Lower leg skin (tissue), 4 donors: ENCODE measurements around the gene SLC29A1. TPM values are rescaled to one million over a fixed set of nuclear protein-coding genes. Genes with fewer than 3 reads are reported as not detected.

ENCODE experiments used
- DNase-seq, 2 donors: peaks; one replicate each; pipeline ENCODE4 v3.0.0-alpha.2; 2019; ENCODE audit warnings: low spot score in 2 of 2
- H3K4me3 ChIP-seq: fragments of 200-600 bp; sonication (generic); 2 replicates; pipeline ENCODE4 v1.5.1; 2017; ENCODE audit warnings: mild to moderate bottlenecking, low read depth; ENCODE audit not compliant: poor library complexity, severe bottlenecking
- POLR2A ChIP-seq, 2 donors: fragments of 450-650 bp; IDR thresholded peaks; one replicate each; pipeline ENCODE4 v1.6.1; 2016 to 2017; ENCODE audit warnings: antibody characterized with exemption in 2 of 2, mild to moderate bottlenecking in 1 of 2, moderate library complexity in 1 of 2
- WGBS, 2 donors: methylation state at CpG; one replicate each; pipeline ENCODE4 v1.1.5; 2018; 5-methylcytosine and 5-hydroxymethylcytosine counted together
- intact Hi-C: fragments of 100-400 bp; cut with DNase I; formaldehyde crosslinking; loops from one replicate; pipeline ENCODE4 v1.15.0; 2023; ENCODE audit warnings: low total_unique reads
- total RNA-seq, 4 donors: library from RNA; depleted of rRNA; stranded (reverse); fragments of >200 nt; gene quantifications; one replicate each; pipeline ENCODE4 v1.1.0, GENCODE V29; 2016
- TF ChIP-seq, protein P1 (sequence below), 3 donors: fragments of 450-650 bp; IDR thresholded peaks; one replicate each; pipeline ENCODE4 v1.5.1; 2016; ENCODE audit warnings: antibody characterized with exemption in 3 of 3, mild to moderate bottlenecking in 3 of 3, moderate library complexity in 2 of 3

Gene SLC29A1
- total RNA-seq, 4 donors from 2014 or later = 54.6 to 86.4 (median 82.5) TPM

DNA sequence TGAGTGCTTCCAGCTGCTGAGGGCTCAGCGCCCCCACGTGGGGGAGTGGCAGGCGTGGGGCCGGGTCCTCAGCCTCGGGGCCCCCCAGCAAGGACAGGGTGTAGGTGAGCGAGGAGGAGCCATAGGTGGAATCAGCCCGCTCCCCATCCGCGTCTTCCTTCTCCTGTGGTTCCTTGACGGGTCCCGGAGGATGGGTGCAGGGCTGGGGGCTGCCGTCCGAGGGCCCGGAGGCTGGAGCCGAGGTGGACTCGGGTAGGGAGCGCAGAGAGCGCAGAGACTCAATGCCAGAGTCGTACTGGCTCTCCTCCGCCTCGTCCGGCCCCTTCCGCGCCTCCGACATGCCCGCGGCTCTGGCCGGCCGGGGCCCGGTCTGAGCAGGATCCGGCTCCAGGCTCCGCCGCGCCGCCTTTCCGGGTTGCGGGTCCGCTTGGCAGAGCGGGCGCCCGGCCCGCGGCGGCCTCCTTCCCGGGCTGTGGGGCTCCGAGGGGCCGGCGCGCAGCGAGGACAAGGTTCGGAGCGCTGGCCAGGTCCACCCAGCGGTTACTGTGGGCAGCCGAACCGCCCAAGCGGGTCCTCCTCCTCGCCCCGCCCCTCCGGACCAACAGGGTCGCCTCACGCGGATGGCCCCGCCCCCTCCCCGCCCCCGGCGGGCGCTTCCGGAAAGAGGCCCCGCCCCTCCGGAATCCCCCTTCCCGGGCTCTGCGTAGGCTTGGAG lies 41.8 kb downstream of the SLC29A1 start, which contains the start of gene NFKBIE:
Gene NFKBIE, minus strand, starts transcription at position 545 of the 715 bp plus-strand sequence. Its CDS starts 205 bp downstream, at position 340.
- intact Hi-C loops = no loop called here
- 0 to 1% methylated on average over 33 to 44 of the region's 72 CpGs for WGBS, 2 donors
- DNase-seq = peak; percentile 92 to 98
- TF ChIP-seq, protein P1, sequence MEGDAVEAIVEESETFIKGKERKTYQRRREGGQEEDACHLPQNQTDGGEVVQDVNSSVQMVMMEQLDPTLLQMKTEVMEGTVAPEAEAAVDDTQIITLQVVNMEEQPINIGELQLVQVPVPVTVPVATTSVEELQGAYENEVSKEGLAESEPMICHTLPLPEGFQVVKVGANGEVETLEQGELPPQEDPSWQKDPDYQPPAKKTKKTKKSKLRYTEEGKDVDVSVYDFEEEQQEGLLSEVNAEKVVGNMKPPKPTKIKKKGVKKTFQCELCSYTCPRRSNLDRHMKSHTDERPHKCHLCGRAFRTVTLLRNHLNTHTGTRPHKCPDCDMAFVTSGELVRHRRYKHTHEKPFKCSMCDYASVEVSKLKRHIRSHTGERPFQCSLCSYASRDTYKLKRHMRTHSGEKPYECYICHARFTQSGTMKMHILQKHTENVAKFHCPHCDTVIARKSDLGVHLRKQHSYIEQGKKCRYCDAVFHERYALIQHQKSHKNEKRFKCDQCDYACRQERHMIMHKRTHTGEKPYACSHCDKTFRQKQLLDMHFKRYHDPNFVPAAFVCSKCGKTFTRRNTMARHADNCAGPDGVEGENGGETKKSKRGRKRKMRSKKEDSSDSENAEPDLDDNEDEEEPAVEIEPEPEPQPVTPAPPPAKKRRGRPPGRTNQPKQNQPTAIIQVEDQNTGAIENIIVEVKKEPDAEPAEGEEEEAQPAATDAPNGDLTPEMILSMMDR (IDR thresholded peaks at IDR 0.05) = no peak
- peak in 1 of 2 donors; percentile 14 for TF ChIP-seq POLR2A (IDR thresholded peaks at IDR 0.05)
- peak within 1 kb of the TSS; percentile 57 for H3K4me3 ChIP-seq

DNA sequence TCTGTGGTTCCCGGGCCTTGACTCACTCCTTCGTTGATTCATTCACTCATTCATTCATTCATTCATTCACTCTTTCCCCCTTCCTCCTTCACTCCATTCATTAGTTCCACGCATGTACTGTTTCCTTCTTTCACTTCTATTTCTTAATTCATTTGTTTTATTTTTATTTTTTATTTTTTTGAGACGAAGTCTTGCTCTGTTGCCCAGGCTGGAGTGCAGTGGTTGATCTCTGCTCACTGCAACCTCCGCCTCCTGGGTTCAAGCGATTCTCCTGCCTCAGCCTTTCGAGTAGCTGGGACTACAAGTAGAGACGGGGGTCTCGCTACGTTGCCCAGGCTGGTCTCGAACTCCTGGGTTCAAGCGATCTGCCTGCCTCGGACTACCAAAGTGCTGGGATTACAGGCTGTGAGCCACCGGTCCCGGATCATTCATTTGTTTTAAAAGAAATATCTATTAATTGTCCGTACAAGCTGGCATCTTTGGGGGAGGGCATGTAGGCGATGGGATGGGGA lies 42.4 kb downstream of the SLC29A1 start:
- 64 to 69% methylated on average over 17 of the region's 17 CpGs for WGBS, 2 donors
- H3K4me3 ChIP-seq = no peak overlapping the region
- TF ChIP-seq, protein P1 (IDR thresholded peaks at IDR 0.05) = no peak
- TF ChIP-seq POLR2A (IDR thresholded peaks at IDR 0.05) = no peak
- intact Hi-C loops = no loop called here
- DNase-seq = no peak

DNA sequence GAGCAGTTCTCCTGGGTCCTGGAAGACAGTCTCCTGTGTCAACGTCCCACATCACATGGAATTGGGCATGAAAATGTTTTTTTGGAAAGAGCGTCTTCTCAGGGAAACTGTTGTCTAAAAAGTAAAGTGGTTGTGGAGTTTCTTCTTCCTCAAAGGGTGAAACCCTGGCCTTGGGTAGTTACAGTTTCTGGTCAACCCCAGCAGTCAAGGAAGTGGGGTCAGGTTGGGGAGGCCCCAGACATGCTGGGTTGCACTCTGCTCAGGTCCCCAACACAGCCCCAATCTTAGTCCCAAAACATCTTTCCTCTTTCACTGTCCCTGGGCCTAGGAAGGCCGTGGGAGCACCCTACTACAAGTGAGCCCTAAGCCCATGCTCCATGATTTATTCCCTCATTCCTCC lies 43.0 kb downstream of the SLC29A1 start:
- TF ChIP-seq, protein P1 (IDR thresholded peaks at IDR 0.05) = no peak
- no peak for TF ChIP-seq POLR2A (IDR thresholded peaks at IDR 0.05)
- intact Hi-C loops = no loop called here
- 77 to 81% methylated on average over 3 of the region's 3 CpGs for WGBS, 2 donors

DNA sequence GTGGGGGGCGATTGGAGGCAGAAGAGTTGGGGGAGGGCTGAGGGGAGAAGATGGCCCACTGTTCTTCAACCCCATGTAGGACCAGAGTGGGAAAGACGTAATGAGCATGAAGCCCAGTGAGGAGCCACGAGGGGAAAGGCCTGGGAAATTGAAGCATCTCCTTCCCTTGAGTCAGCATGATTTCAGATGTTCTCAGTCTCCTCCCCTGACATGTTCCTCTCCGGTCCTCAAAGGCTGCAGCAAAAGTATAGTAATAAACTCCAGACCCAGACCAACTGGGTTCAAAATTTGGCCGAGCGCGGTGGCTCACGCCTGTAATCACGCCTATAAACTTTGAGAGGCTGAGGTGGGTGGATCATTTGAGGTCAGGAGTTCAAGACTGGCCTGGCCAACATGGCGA lies 43.9 kb downstream of the SLC29A1 start:
- TF ChIP-seq POLR2A (IDR thresholded peaks at IDR 0.05) = no peak
- TF ChIP-seq, protein P1 (IDR thresholded peaks at IDR 0.05) = no peak
- no peak for DNase-seq
- intact Hi-C loops = no loop called here
- 58 to 62% methylated on average over 10 of the region's 10 CpGs for WGBS, 2 donors
- no peak overlapping the region for H3K4me3 ChIP-seq

More for the DNA sequence above, 43.0 kb downstream of the SLC29A1 start:
- DNase-seq = no peak
- no peak overlapping the region for H3K4me3 ChIP-seq

DNA sequence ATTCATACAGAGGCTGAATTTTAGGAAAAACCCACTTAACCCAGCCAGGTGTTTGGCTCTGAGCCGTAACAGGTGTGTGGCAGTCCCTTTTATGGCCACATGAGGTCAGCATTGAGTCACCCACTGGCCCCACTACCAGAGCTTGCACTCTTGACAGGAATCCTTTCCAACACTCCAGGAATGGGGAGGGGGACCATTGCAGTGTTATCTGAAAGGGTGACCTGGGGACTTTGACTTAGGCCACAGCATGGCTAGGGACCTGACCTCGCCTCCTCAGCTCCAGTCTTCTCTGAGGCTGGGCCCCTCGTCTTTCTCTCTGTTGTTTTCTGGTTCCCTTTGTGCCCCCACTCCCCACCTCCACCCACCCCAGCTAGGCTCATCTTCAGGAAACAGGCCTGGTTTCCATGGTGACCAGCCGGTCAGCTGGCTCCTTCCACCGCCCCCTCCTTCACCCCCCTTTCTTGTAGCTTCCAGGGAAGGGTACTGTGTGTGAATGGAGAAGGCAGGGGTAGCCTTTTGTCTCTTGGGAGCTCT lies 44.8 kb downstream of the SLC29A1 start:
- intact Hi-C loops = no loop called here
- DNase-seq = no peak
- TF ChIP-seq, protein P1 (IDR thresholded peaks at IDR 0.05) = peak in 1 of 3 donors; percentile 48
- TF ChIP-seq POLR2A (IDR thresholded peaks at IDR 0.05) = no peak
- H3K4me3 ChIP-seq = no peak overlapping the region
- WGBS, 2 donors = 36 to 41% methylated on average over 5 of the region's 5 CpGs
